Endometrial microvascular endothelial cells (primary cell): ENCODE results near the gene SNX9. TPM values are rescaled to one million over a fixed set of nuclear protein-coding genes. Genes with fewer than 3 reads are reported as not detected.
"Not testable (repeated sequence)": the region's sequence is repeated elsewhere in the genome, so short reads cannot be mapped to it uniquely, and the experiment has no call there.

Source experiments
- in situ Hi-C: cut with HindIII; loops from 2 replicates; pipeline ENCODE4 v1.10.0; 2017; ENCODE audit warnings: low sequenced_read_pairs, low pct_unique_long_range_greater_than_20kb; ENCODE audit errors: inconsistent ontology term
- total RNA-seq: library from RNA; depleted of rRNA; stranded (reverse); fragments of >200 nt; gene quantifications from one replicate; pipeline ENCODE4 v1.2.3, GENCODE V29; 2015; ENCODE audit errors: inconsistent ontology term

Gene SNX9
- total RNA-seq, 1 donor from 2014 or later, result 25.4 TPM

DNA sequence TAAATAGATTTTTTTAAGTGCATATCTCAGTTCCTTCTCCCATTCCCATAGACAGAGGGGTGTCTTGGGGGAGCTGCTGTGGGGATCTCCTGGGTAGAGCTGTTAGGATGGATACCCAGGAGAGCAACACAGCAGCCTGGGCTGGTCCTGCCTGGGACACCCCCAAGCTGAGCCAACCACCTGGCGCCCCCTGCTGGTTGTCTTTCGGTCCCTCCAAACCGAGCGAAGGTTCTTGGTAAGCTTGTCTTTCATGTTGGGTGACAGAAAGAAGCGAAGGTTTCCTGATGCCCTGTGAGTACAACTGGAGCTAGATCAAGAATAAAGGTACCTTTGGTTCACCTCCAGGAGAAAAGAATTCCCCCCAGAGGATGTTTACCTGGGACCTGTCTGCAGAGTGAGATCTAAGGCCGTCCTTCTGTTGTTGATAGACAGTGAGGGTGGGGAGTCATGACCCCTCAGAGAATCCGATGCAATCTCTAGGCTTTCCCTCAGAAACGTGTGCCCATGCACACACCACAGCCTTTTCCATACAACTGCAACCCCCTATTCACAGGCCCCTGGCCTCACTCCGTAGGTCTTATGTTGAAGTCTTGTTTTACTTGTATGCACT lies 50.8 kb downstream of the SNX9 start:
- in situ Hi-C loops, result no loop called here

DNA sequence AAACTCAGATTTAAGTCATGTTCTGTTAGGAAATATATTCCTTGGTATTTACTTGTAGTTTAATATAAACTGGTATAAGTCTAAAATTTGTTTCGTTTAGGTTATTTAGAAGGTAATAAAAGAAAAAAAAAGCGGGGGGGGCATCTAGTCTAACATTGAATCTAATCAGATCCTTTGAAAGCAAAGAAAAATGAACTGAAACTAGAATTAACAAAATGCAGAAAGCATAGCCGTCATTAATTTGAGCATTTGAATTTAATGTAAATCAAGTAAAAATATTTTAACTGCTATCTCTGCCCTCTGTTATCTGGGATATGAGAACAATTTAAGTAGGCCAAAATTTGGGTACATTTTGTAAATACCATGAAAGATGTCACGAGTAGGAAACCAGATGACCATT lies 54.1 kb downstream of the SNX9 start:
- in situ Hi-C loops, result no loop called here

DNA sequence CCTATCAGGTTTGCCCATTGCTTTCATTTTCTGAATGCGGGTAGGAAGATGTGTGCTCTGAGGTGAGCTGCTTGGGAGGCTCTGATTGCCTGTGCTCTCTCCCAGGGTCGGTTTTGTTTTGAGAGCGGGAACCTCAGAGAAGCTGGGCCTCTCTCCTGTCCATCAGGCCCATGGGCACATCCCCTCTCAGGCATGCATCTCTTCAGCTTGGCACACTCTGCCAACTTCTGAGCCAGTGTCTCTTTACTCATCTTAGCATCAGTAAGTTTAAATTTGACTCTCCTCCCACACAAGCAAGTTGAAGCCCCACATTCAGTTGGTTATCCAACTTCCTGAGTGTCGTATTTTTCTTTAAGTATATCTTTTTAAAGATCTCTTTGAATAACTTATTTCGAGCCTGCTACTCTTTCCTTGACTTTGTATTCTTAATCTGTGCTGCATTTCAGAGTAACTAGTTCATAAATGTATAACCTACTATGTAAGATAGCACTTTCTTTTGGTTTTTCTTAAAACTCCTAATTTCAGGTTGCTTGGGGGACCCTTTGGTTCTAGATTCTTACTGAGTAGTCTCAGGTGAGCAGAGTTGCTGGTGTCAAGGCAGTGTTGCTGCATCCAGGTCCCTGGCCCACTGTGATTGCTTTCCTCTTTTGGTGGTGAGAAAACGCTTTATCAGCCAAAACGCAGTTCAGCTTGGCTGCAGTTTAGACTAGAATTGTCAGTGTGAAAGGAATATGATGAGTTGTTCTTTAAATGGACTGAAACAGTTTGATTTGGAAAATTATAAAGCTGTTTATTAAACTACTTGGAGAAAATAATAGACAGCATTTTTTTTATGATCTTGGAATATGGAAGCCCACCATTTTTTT lies 54.8 kb downstream of the SNX9 start:
- in situ Hi-C loops, result no loop called here

DNA sequence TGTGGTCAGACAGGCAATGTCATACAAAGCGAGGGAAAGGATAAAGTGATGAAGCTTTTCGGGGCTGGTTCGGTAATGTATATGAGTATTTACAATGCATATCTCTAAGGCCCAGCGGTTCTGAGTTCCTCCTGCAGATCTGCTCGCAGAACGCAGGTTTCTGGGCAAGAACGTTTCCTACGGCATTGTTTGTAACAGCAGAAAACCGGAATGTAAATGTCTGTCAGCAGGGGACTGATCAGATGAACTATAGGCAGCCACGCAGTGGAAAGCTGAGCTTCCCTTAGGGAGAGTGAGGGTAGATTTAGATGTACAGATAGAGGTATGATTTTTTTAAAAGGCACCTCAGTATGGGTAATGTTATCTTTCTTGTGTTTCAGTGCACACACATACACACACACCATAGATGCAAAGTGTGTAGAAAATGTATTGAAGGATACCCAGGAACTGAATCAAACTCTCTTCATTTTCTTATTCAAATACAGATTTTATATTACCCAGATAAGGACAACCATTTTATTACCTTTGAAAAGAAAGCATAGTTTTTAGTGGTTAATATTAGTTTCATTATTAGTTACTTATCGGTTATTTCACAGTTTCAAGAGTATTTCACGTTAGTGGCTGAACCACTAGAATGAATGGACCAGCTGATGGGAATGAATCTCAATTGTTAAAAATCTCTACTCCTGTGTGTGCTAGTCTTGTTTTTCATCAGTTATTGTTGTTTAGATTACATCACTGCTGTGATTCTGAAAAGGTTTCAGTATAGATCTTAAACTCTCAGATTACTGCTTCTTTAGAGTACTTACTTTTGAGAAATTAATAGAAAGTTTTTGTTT lies 56.2 kb downstream of the SNX9 start:
- in situ Hi-C loops, result no loop called here

DNA sequence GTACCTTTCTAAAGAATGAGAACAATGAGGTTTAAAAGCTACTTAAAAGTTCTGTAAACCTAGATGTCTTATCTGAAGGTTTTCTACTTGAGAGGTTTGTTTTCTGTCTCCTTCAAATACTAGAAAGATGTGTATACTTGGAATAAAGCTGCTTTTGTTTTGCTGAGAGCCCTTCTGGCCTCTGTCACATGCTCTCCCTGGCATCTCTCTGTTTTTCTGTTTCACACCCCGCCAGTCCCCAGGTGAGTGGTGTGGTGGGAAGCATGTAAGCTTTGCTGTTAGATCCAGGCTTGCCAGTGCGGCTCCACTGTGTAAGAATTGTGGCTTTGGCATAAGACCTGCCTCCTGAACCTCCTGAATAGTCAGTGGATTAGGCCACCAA lies 56.8 kb downstream of the SNX9 start:
- in situ Hi-C loops, result no loop called here

DNA sequence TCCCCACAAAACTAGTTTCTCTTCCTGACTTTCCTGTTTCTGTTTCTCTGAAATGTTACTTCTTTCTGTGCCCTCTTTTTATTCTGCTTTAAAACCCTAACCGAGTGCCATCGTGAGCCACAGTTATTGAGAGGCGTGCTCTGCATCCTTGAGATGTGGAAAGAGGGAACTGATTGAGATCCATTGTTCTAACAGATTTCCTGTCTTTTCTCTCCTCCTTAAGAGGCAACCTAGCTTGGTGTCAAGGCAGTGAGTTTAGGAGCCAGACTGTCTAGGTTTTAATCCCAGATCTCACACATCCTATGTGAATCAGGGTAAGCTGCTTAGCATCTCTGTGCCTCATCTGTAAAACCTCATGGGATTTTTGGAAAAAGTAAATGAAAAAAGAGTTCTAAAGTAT lies 57.5 kb downstream of the SNX9 start:
- in situ Hi-C loops, result no loop called here

DNA sequence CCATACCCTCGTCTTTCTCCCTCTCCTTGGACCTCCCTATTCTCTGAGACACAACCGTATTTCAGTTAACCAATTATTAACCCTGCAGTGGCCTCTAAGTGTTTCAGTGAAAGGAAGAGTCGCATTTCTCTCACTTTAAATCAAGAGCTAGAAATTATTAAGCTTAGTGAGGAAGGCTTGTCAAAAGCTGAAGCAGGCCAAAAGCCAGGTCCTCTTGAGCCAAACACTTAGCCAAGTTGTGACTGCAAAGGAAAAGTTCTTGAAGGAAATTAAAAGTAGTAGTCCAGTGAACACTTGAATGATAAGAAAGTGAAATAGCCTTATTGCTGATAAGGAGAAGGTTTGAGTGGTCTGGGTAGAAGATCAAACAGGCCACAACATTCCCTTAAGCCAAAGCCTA lies 58.3 kb downstream of the SNX9 start:
- in situ Hi-C loops, result no loop called here

DNA sequence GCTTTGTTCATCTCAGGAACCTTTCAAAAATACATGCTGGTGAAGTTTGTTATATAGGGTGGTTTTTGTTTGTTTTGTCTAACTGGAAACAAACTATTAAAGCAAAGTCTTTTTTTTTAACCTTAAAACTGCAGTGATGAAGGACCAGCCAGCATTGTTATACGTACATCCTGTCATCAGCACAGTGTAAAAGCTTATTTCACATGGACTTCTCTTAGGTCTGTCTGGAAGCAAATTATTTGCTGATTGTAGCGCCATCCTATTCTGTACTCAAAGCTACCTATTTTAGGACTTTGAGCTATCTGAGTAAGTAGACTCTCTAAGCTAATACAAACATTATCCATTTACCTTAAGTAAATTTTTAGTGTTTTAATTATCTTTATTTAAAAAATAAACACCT lies 61.7 kb downstream of the SNX9 start:
- in situ Hi-C loops, result no loop called here

DNA sequence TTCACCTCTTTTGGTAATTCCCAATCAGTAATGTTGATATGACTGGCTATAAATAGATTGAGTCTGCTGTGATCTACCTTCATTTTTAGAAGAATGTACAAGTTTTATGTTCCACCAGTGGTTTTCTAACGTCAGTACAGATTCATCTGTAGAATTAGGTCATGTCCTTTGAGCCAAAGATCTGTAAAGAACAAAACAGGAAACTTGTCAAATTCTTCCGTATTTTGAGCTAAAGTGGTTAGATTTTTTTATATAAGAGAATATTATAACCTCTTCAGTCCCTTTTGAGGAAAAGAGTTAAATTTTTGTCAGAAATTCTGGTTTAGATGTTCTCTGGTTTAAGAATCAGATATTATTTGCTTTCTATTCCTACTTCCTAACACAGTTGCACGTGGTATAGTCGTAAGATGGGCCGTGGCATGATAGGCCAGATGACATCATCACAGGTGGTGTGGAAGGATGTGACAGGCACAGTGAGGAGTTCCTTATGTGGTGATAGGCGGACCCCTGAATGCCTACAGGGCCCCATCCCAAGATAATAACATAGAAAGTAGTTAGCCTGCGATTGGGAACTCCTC lies 62.3 kb downstream of the SNX9 start:
- in situ Hi-C loops, result no loop called here

DNA sequence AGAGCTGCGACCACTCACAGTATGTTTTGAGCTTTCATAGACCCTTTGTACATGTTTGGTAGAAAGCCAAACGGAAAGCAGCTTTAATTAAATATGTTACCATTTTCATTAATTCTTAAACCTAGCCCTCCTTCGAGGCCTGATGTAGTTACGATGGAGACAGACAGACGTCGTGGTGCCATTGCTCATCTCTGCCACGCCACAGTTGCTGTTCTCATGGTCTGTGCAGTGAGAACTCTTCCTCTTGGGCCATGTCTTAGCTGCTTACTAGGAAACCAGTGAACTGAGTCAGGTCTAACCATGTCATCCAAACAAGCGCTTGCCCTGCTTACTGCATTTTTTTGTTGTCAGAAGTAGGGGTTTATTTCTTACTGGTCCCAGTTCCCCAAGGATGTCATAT lies 62.8 kb downstream of the SNX9 start:
- in situ Hi-C loops, result no loop called here

DNA sequence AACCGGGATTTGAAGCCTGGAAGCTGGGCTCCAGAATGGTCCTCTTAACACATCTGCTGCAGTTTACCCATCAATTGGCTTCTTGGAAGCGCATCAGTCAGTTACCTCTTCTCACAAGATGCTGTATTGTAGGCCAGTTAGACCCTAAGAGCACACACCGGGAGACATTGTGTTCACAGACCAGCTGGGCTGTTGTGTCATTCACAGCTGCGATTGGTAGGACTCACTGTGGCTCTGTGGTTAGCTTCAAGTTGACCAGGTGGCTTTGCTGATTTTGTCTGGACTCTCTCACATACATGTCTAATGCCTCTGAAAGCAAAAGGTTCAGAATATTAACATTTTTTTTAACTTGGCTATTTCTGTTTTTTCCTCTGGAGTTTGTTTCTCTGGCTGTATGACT lies 64.8 kb downstream of the SNX9 start:
- in situ Hi-C loops, result no loop called here

DNA sequence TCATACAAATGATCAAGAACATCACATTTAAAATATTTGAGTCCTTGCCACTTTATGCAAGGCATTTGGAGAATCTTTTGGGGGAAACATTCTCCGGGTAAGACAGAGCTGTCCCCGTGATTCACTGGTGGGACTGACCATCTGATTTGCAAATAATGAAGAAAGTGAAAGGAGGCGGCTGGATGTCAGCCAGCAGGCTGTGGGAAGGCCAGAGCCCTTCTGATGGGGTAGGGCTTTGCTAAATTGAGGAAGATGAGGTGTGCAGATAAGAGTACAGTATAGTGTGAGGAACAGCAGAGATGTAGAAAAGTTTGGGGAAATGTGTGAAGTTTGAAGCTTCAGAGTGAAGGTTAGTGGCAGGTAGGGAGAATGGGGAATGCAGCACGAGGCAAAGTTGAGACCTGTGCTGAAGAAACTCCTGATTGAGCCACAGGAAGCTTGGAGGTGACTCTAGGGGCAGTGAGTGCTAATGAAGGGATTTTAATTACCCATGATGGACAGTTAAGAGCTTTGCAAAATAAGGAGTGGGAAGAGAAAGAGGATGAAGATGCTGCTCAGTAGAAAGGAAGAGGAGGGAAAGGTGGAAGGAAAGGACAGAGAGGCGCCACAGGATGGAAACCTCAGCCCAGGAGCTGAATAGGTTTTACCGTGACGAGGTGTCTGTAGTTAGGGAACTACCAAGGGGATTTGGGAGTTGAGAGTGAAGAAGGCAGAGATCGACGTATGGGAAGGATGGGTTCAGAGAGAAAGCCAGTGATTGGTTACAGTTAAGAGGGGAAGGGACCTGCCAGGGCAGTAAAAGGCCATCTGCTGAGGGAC lies 68.7 kb downstream of the SNX9 start:
- in situ Hi-C loops, result no loop called here

DNA sequence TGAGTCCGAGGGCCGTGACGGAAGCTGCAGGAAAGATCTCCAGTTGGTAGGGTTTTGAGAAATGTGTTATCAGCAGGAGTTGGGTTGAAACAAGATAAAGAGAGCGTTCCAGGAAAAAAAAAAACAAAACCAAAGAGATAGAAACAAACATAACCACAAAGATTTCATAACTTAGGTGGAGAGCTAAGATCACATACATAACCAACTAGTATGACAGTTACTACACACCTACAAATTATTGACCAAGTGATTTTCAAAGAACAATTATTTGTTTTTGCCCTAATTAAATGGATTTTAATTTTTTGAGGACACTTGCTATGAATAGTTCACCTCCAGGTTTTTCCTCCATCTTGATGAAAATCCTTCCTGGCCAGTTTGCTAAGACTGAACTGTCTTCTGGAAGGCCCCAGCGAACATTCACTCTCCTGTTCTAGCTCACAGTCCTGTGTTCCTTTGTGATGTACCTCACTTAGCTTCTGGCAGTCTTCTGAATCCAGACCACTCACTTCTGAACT lies 69.4 kb downstream of the SNX9 start:
- in situ Hi-C loops, result no loop called here

DNA sequence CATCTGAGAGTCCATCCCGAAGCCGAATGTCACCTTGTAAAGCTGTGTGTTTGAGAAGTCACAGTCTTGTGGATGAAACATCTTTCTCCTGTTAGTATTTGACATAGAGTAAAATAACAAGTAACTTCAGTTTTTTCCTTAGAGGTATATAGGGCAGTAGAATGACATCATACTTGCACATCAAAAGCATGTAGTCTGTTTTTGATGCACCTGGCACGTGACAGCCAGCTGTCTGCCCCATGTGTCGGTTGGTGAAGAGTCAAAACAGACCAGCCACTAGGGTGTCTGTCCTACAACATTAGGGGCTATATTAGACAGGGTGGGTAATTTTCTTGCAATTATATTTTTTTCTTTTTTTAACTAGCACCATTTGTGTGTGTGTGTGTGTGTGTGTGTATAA lies 70.2 kb downstream of the SNX9 start:
- in situ Hi-C loops, result no loop called here

DNA sequence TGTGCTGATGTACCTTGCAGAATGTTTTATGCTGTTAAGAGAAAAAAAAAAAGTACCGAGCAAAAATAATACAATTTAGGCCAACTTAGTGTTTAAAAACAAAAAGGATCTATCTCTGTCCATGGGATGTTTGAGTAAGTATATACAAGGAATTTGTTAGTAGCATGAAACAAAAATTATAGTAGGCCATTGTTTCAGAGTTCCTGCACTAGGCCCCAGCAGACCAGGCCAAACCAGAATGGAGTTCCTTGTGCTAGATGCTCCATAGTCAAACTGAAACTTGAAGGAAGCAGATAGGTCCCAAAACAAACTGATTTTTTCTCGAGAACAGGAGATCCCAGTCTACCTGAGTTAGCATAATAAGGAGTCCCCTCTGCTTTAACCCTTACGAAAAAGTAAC lies 72.5 kb downstream of the SNX9 start:
- in situ Hi-C loops, result no loop called here

DNA sequence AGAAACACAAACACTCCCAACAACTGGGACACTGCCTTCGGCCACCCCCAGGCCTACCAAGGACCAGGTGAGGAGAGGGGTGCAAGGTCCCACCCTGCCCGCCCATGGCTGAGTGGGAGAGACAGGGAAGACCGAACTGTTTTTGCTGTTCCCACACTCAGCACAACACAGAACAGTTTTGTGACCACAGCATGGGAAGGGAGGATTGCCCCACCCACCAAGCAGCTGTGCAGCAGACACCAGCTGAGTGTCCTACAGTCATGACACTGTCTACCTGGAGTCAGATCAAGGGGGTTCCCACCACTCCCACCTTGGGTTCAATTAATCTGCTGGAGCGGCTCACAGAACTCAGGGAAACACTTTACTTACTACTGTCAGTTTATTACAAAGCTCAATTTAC lies 73.9 kb downstream of the SNX9 start:
- in situ Hi-C loops, result no loop called here

DNA sequence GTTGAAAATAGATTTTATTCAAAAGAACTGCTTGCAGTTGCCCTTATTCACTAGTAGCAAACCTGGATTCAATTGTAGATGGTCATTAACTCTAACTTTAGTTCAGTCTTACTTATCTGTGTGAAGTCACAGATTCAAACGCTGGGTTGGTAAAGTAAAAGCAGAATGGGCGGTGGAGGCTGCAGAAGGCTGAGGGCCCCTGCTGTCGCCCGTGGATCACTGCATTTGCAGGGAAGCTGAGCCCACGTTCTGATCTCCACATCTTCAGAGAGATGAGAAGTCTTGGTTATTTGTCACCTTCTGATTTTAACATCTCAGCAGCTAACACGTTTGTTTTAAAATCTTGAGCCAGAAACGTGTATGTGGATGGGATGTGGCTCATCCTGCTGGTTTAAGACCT lies 75.1 kb downstream of the SNX9 start:
- in situ Hi-C loops, result no loop called here

DNA sequence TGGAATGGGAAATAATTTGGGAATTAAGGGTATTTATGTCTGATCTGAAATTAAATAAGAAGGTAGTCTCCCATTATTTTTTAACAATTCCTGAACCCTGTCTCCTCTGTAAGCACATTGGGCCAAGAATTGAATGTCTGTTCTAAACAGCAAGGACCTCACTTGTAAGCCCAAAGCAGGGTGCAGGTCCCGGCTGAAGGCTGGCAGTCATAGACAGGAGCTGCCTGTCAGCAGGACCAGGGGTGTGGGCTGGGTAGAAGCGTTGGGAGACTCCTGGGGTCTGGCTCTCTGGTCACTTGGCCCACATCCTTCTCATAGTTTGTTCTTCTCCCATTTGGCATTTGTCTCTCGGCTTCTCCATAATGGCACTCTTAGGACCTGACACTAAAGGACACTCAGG lies 75.6 kb downstream of the SNX9 start:
- in situ Hi-C loops, result no loop called here

DNA sequence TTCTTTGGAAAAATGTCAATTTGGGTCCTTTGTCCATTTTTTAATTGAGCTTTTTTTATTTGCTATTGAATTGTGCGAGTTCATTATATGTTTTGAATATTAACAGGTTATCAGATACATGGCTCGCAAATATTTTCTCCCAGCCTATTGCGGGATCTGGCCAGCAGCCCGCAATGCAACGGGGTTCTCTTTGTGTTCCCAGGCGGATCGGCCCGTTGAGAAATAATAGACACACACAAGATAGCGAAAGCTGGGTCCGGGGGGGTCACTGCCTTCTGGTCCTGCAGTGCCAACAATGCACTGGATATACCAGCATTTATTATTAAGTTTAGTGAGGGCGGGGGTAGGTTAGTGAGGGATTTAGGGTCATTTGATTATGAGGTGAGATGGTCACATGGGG lies 77.2 kb downstream of the SNX9 start:
- in situ Hi-C loops, result not testable (repeated sequence)
